ENCODE data around the gene IL3.

- TF ChIP-seq CTCF (IDR thresholded peaks at IDR 0.05; ENCODE audit: low read depth, low read length, poor library complexity, severe bottlenecking) (no peak), EZH2phosphoT487 (IDR thresholded peaks at IDR 0.05; ENCODE audit: borderline replicate concordance, low read length) (no peak)
These were observed 2.8 kb upstream of the IL3 start for GRCh38 chr5:132057498-132058255.
